ENCODE measurements around the gene PPCDC. TPM values are rescaled to one million over a fixed set of nuclear protein-coding genes. Genes with fewer than 3 reads are reported as not detected.

PPCDC gene
- total RNA-seq, 4 donors from 2014 or later, result 3.5 to 31.2 (median 20.6) TPM

GRCh38 chr15:75032395-75032794, 9.0 kb downstream of the PPCDC start:
- 88 to 100% methylated on average over 2 of the region's 2 CpGs for WGBS, 2 donors
- H3K27ac ChIP-seq, result peak overlapping the region in 1 of 3 donors; percentile 17
- H3K4me1 ChIP-seq, result peaks cover 15 to 38% of the 10 kb centered on the region in 2 donors
- no peak for TF ChIP-seq POLR2A (IDR thresholded peaks at IDR 0.05)
- TF ChIP-seq CTCF (IDR thresholded peaks at IDR 0.05), result no peak
- H3K4me3 ChIP-seq (replicated peaks in 1 of 3), result no peak overlapping the region
- no peaks in the 10 kb centered on the region for H3K9me3 ChIP-seq
- intact Hi-C loops (cut with DNase I), result no loop called here
- no peaks in the 10 kb centered on the region for H3K36me3 ChIP-seq
- H3K27me3 ChIP-seq, result no peaks in the 10 kb centered on the region
- no peak for DNase-seq

DNA sequence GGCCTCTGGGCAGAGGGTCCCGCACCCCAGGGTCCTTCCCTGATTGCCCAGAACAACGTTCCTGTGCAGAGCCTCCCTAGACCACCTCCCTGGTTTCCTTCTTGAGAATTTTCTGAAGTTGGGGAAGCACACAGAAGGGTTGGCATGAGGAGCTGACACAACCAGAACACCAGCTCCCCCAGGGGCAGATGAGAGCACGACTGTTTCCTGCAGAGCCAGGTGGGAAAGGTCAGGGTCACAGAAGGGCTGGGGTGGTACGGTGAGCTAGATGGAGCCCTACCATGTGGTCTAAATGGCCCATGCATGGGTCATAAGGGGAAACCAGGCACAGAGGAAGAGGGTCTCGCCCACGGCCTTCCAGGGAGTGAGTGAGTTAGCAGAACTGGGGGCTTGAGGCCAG, 10.4 kb downstream of the PPCDC start:
- whole genome bisulfite sequencing, 2 donors, result 81% methylated on average over 6 of the region's 6 CpGs
- DNase-seq, result no peak
- Histone ChIP-seq H3K36me3 (no peaks in the 10 kb centered on the region), H3K9me3 (no peaks in the 10 kb centered on the region), H3K4me3 (replicated peaks in 1 of 3) (no peak overlapping the region), H3K27ac (no peak overlapping the region), H3K4me1 (peaks cover 14 to 37% of the 10 kb centered on the region in 2 donors), H3K27me3 (no peaks in the 10 kb centered on the region)
- TF ChIP-seq POLR2A (IDR thresholded peaks at IDR 0.05), result no peak
- no peak for TF ChIP-seq CTCF (IDR thresholded peaks at IDR 0.05)
- intact Hi-C loops (cut with DNase I), result no loop called here

DNA sequence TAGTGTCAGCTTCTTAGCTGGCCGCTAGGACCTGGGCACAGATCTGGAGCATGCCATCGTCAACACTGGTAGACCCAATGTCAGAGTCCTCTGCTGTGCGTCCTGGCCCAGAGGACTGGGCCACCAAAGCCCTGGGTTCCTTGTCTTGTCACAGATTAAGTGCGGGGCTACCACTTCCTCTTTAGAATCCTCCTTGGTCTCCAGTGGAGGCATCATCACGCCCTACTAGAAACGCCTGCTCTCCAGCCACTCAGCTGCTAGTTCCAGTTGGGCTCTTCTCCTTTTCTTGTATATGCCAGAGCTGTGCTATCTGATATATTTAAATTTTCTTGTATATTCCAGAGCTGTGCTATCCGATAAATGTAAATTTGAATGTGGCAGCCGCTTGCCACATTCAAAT, 11.2 kb downstream of the PPCDC start:
- H3K27ac ChIP-seq, result no peak overlapping the region
- no peak for DNase-seq
- H3K36me3 ChIP-seq, result no peaks in the 10 kb centered on the region
- intact Hi-C loops (cut with DNase I), result no loop called here
- no peaks in the 10 kb centered on the region for H3K27me3 ChIP-seq
- H3K4me3 ChIP-seq (replicated peaks in 1 of 3), result no peak overlapping the region
- 97% methylated on average over 5 to 8 of the region's 8 CpGs for WGBS, 2 donors
- TF ChIP-seq CTCF (IDR thresholded peaks at IDR 0.05), result no peak
- no peak for TF ChIP-seq POLR2A (IDR thresholded peaks at IDR 0.05)
- peaks cover 8 to 29% of the 10 kb centered on the region in 2 donors for H3K4me1 ChIP-seq
- no peaks in the 10 kb centered on the region for H3K9me3 ChIP-seq

DNA sequence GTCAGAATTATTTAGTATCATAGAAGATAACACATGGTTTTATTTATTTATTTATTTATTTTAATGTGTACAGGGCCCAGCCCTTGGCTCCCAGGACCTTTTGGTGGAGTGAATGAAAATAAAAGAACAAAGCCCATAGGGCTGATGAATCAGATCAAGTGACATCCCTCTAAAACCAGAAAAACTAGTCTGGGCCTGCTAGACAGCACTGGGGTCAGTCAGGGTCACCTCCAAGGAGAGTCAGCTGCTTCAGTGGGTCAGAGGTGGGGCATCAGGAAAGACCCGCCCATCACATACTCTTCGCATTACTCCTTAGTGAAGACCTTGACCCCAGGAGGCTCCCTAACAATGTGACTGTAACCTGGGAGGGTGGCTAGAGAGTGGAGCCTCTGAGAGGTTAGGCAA, 12.8 kb downstream of the PPCDC start:
- H3K27me3 ChIP-seq, result no peaks in the 10 kb centered on the region
- WGBS, 2 donors, result 80 to 84% methylated on average over 2 of the region's 2 CpGs
- no peak overlapping the region for H3K27ac ChIP-seq
- intact Hi-C loops (cut with DNase I), result no loop called here
- no peak for TF ChIP-seq CTCF (IDR thresholded peaks at IDR 0.05)
- TF ChIP-seq POLR2A (IDR thresholded peaks at IDR 0.05), result no peak
- no peaks in the 10 kb centered on the region for H3K36me3 ChIP-seq
- H3K9me3 ChIP-seq, result no peaks in the 10 kb centered on the region
- H3K4me3 ChIP-seq (replicated peaks in 1 of 3), result no peak overlapping the region
- DNase-seq, result peak; percentile 38 to 49
- peaks cover 7 to 20% of the 10 kb centered on the region in 2 donors for H3K4me1 ChIP-seq

DNA sequence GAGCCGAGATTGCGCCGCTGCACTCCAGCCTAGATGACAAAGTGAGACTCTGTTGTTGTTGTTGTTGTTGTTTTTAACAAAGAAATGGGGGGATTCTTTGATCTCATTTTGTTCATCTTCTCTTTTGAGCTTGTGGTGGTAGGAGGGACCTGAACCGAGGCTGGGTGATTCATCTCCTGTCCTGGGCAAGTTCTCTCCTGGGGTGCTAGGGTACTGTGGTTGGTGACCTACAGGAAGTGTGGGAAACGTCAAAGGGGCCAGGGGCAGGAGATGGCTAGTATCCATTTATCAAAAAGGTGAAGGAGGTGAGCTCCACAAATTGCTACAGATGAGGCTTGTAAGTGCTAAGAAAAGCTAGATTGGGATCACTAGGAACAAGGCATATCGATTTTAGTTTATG, 14.3 kb downstream of the PPCDC start:
- Histone ChIP-seq H3K9me3 (no peaks in the 10 kb centered on the region), H3K36me3 (no peaks in the 10 kb centered on the region), H3K27ac (no peak overlapping the region), H3K4me1 (peaks cover 2 to 16% of the 10 kb centered on the region in 2 donors), H3K27me3 (no peaks in the 10 kb centered on the region), H3K4me3 (replicated peaks in 1 of 3) (no peak overlapping the region)
- DNase-seq, result no peak
- TF ChIP-seq CTCF (IDR thresholded peaks at IDR 0.05), result no peak
- intact Hi-C loops (cut with DNase I), result no loop called here
- 83 to 91% methylated on average over 6 of the region's 6 CpGs for WGBS, 2 donors
